NCI-H226 (cell line): ENCODE results near the gene A4GALT.
"Not testable (repeated sequence)": the region's sequence is repeated elsewhere in the genome, so short reads cannot be mapped to it uniquely, and the experiment has no call there.

ENCODE experiments used
- DNase-seq: peaks from one replicate; pipeline ENCODE4 v3.0.0-alpha.2; 2015

Gene A4GALT

GRCh38 chr22:42679691-42680090 lies 41.0 kb downstream of the A4GALT start:
- DNase-seq: no peak

DNA sequence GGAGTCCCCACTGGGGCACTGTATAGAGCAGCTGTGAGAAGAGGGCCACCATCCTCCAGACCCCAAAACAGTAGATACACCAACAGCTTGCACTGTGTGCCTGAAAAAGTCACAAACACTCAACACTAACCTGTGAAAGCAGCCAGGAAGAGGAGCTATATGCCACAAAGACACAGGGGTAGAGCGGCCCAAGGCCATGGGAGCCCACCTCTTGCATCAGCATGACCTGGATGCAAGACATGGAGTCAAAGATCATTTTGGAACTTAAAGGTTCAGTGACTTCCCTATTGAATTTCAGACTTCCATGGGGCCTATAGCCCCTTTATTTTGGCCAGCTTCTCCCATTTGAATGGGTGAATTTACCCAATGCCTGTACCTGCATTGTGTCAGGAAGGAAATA lies 41.8 kb downstream of the A4GALT start:
- no peak for DNase-seq

DNA sequence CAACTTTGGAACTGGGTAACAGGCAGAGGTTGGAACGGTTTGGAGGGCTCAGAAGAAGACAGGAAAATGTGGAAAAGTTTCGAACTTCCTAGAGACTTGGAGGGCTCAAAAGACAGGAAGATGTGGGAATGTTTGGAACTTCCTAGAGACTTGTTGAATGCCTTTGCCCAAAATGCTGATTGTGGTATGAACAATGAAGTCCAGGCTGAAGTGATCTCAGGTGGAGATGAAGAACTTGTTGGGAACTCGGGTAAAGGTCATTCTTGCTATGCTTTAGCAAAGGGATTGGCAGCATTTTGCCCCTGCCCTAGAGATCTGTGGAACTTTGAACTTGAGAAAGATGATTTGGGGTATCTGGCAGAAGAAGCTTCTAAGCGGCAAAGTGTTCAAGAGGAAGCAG lies 42.7 kb downstream of the A4GALT start:
- DNase-seq: not testable (repeated sequence)

DNA sequence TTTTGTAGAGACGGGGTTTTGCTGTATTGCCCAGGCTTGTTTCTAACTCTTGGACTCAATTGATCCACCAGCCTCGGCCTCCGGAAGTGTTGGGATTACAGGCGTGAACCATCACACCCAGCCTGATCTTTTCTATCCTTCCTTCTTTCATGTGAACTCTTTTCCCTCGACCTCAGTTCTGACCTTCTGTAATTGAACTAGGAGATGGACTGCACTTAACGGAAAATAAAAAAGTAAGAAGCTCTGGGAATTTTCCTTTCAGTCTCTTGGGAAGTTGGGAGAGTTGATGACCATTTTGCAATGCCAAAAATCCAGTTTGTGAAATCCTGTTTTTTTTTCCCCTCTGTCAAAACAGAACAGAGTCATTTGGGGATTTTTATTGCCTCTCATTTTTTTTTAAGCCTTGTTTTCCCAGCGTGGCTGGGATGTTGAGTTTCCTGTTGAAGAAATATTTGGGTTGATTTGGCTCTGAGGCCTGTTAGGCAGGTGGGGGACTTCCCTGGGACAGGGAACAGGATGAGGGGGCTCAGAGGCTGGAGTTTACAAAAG lies 44.5 kb downstream of the A4GALT start:
- no peak for DNase-seq

DNA sequence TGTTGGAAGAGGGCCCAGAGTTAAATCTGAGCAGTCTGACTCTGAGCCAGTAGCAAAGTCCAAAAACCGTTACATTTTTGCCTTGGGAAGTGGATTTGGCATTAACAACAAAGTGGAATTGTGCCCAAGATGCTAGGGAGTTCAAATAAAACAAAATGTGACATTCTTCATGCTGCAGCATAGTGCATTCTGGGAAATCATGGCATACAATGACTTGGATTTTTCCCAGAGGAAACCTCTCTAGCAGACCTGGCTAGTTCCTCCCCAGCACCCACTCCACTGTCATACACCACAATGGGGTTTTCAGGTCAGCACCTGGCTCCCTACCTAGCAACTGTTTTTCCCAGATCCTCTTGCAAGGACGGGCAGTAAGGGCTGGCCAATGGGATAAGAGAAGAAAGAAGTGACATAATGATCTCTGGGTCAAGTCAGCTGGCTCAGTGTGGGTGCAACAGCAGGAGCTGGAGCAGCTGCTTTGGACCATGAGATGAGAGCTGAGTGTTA lies 46.7 kb downstream of the A4GALT start:
- no peak for DNase-seq

DNA sequence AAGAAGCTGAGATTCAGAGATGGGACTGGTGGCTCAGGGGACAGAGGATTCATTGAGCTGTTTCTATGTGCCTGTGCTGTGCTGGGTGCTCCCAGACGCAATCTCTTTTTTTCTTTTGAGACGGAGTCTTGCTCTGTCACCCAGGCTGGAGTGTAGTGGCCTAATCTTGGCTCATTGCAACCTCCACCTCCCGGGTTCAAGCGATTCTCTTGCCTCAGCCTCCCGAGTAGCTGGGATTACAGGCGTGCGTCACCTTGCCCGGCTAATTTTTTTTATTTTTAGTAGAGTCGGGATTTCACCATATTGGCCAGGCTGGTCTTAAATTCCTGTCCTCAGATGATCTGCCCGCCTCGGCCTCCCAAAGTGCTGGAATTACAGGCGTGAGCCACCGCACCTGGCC lies 47.6 kb downstream of the A4GALT start:
- DNase-seq: not testable (repeated sequence)

GRCh38 chr22:42670921-42671709 lies 49.6 kb downstream of the A4GALT start:
- DNase-seq: peak; percentile 11

- DNase-seq: no peak
Observed at GRCh38 chr22:42670046-42670445, 50.6 kb downstream of the A4GALT start.

- DNase-seq: not testable (repeated sequence)
Observed at GRCh38 chr22:42666393-42666792, 54.3 kb downstream of the A4GALT start.

- no peak for DNase-seq
Observed at GRCh38 chr22:42664976-42665831, 55.5 kb downstream of the A4GALT start.

DNA sequence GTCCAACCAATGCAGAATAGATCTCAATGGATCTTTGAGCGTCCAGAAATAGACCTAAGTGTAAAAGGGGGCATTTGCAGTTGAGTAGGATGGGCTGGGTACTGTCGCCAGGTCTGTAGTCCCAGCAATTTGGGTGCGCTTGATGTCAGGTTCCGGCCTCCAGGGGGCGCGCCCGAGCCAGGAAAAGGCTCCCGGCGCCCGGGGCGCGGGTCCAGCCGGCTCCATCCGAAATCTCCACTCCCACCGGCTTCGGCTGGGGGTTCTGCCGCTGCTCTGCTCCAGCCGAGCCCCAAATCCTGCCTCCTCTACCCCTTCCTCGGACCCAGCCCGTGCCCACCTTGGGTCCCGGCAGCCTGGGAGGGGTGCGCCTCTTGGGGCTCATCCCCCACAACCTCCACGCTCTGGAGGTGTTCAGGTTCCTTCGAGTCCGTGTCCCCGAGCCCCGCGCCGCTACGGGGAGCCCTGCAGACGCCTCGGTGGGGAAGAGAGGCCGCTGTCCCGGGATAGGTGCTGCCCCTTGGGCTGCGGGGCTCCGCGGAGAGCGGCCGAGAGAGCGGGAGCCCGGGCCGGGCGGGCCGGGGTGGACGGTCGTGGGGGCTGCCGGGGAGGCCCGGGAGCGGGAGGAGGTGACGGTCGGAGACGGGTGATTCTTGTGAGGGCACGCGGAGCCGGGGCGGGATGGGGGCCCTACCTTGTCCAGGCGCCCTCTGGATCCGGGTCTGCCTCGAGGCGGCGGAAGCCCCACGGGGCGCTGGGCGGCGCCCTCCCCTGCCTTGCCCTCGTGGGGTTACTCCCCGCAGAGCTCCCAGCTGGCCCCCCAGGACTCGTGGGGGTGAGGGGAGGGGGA lies 58.5 kb downstream of the A4GALT start:
- DNase-seq: peak; percentile 13

DNA sequence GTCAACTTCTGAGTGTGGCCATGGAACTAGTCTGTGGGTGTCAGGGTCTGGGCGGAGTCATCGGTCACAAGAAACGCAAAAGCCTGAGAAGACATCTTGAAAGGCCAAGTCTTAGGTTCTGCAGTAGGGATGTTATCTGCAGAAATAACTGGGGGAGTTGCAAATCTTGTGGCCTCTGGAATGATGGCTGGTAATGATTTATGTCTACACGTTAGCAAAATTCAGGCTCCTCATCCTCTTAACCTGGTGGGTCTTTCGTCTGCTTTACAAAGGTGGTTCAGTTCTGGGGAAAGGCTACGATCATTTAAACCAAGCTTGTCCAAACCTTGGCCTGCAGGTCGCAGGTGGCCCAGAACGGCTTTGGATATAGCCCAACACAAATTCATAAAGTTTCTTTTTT lies 64.1 kb downstream of the A4GALT start:
- no peak for DNase-seq

- DNase-seq: no peak
Observed at GRCh38 chr22:42655693-42656092, 65.0 kb downstream of the A4GALT start.

GRCh38 chr22:42654436-42655073 lies 66.1 kb downstream of the A4GALT start:
- DNase-seq: no peak

DNA sequence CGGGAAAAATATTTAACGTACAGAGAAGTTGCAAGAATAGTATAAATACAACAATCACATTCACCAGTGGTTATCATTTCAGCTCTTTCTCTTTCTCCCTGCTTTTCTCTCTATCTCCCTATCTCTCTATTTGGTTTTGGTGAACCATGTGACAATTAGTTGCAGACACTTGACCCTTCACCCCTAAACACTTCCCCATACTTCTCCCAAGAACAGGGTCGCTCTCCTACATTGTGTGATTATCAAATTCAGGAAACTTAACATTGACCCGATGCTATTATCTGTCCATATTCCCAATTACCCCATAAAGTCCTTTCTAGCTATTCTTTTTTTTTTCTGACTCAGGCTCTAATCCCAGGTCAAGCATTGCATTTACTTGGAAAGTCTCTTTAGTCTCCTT lies 66.7 kb downstream of the A4GALT start:
- DNase-seq: no peak

GRCh38 chr22:42651134-42651533 lies 69.5 kb downstream of the A4GALT start:
- DNase-seq: peak; percentile 31

GRCh38 chr22:42649246-42650099 lies 71.2 kb downstream of the A4GALT start, which contains the start of gene CYB5R3:
CYB5R3 (minus strand) TSS chr22:42649392; CDS start chr22:42649315, 77 bp downstream.
- DNase-seq: peak; percentile 55

DNA sequence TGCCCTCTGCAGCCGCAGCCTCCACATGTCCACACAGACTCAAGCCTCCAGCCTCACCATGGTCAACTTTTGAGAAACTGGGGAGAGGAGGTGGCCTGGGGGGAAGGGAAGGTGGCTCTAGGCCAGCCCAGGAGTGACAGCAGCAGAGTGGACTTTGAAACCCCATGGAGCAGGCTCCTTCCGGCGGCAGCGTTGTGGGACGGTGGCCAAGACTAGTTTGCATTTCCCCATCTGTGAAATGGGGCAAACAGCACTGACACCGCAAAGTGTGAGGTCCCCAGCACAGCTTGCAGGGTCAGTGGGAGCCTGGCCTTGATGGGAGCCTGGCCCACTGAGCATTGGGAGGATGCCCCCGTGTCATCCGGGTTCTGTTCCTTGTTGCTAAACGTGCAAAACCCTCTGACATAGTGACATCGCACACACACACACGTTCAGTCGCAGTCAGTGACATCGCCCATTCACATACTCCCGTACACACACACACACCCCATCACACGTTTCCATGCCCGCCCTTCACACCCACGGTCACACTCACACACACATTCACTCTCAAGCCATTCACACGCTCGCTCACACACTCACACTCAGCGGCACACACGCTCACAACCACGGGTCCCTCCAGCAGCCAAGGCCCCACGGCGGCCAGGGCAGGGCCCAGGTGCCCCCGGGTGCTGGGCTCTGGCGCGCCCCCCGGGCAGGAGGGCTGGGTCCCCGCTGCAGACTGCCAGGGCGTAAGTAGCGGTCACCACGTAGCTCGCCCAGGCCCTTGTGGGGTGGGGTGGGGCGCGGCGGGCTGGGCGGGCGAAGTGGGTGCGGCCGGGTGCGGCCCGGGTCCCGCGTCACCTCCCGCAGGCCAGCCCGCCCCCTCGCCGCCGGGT lies 72.1 kb downstream of the A4GALT start:
- DNase-seq: peak; percentile 12

DNA sequence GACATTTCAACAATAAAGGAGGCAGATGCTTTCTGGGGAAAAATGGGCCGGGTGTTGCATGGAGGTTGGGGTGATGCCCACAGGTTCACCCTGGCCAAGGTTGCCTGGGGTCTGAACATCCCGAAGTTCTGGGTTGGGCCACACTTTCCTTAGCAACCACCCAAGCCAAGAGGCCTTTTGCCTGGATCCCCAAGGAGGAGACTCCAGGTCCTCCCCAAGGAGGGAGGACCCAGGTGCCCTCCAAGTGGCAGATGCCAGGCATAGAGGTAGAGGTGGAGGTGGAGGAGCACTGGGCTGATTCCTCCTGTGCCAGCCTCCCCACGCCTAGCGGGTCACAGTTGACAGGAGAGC lies 72.7 kb downstream of the A4GALT start:
- DNase-seq: no peak
